Neural cell (in vitro differentiated cells): ENCODE data around the gene OSBPL9. TPM values are rescaled to one million over a fixed set of nuclear protein-coding genes. Genes with fewer than 3 reads are reported as not detected.
"Not testable (repeated sequence)": the region's sequence is repeated elsewhere in the genome, so short reads cannot be mapped to it uniquely, and the experiment has no call there.

Source experiments
- H2AFZ ChIP-seq: fragments of 200-600, 300-800 bp; sonication (generic), shearing (Covaris generic); 2 replicates; pipeline ENCODE4 v1.6.0; 2014; ENCODE audit warnings: low read depth, mild to moderate bottlenecking, antibody characterized with exemption, low read length, moderate library complexity
- H3F3A ChIP-seq: fragments of 200-600 bp; shearing (Covaris generic); 2 replicates; pipeline ENCODE4 v1.6.1; 2016; ENCODE audit warnings: mild to moderate bottlenecking, moderate library complexity, mixed read lengths, antibody characterized with exemption, low read length; ENCODE audit not compliant: insufficient read depth, poor library complexity, severe bottlenecking
- H3K27ac ChIP-seq: fragments of 200-600, 300-800 bp; sonication (generic), shearing (Covaris generic); 2 replicates; pipeline ENCODE4 v1.5.1; 2014; ENCODE audit warnings: mild to moderate bottlenecking, low read length, moderate library complexity
- H3K27me3 ChIP-seq: fragments of 300-800, 200-600 bp; sonication (generic), shearing (Covaris generic); 2 replicates; pipeline ENCODE4 v1.6.0; 2014; ENCODE audit warnings: mild to moderate bottlenecking, low read depth, low read length, moderate library complexity; ENCODE audit not compliant: insufficient read depth
- H3K36me3 ChIP-seq: fragments of 300-800, 200-600 bp; sonication (generic), shearing (Covaris generic); 2 replicates; pipeline ENCODE4 v1.5.1; 2014; ENCODE audit warnings: mild to moderate bottlenecking, antibody characterized with exemption, low read length, moderate library complexity; ENCODE audit not compliant: insufficient read depth
- H3K4me2 ChIP-seq: fragments of 300-800, 200-600 bp; sonication (generic), shearing (Covaris generic); 2 replicates; pipeline ENCODE4 v1.6.0; 2014; ENCODE audit warnings: mild to moderate bottlenecking, low read length
- H3K4me3 ChIP-seq: fragments of 300-800, 200-600 bp; sonication (generic), shearing (Covaris generic); 2 replicates; pipeline ENCODE4 v1.5.1; 2014; ENCODE audit warnings: mild to moderate bottlenecking, low read length, moderate library complexity
- H3K79me2 ChIP-seq: fragments of 200-600 bp; shearing (Covaris generic); replicated peaks from 2 replicates; pipeline ENCODE4 v1.6.0; 2014; ENCODE audit warnings: mild to moderate bottlenecking, low read length, moderate library complexity; ENCODE audit not compliant: insufficient read depth
- H3K9ac ChIP-seq: fragments of 300-800, 200-600 bp; sonication (generic), shearing (Covaris generic); 2 replicates; pipeline ENCODE4 v1.6.1; 2016; ENCODE audit warnings: mild to moderate bottlenecking, low read length, mixed read lengths
- H3K9me2 ChIP-seq: fragments of 200-600 bp; shearing (Covaris generic); 2 replicates; pipeline ENCODE4 v1.6.1; 2016; ENCODE audit warnings: mild to moderate bottlenecking, low read length, mixed read lengths; ENCODE audit not compliant: insufficient read depth
- H3K9me3 ChIP-seq: fragments of 200-600, 300-800 bp; sonication (generic), shearing (Covaris generic); 2 replicates; pipeline ENCODE4 v1.6.1; 2016; ENCODE audit warnings: mild to moderate bottlenecking, mixed run types, low read length, moderate library complexity, mixed read lengths
- H4K20me1 ChIP-seq: fragments of 200-600 bp; shearing (Covaris generic); 2 replicates; pipeline ENCODE4 v1.6.1; 2016; ENCODE audit warnings: mild to moderate bottlenecking, mixed run types; ENCODE audit not compliant: insufficient read depth
- EP300 ChIP-seq: fragments of 450-650 bp; conservative IDR thresholded peaks from 2 replicates; pipeline ENCODE4 v1.6.1; 2014; ENCODE audit warnings: antibody characterized with exemption, mild to moderate bottlenecking, moderate library complexity; ENCODE audit not compliant: poor library complexity, severe bottlenecking
- EZH2 ChIP-seq: fragments of 200-600, 300-800 bp; shearing (Covaris generic), sonication (generic); IDR thresholded peaks from 2 replicates; pipeline ENCODE4 v1.6.1; 2014; ENCODE audit warnings: antibody characterized with exemption, low read length, borderline replicate concordance, mild to moderate bottlenecking; ENCODE audit not compliant: insufficient read depth, poor library complexity, severe bottlenecking
- MXI1 ChIP-seq: fragments of 450-650 bp; conservative IDR thresholded peaks from 2 replicates; pipeline ENCODE4 v1.6.1; 2014; ENCODE audit warnings: antibody characterized with exemption, mild to moderate bottlenecking; ENCODE audit not compliant: poor library complexity, severe bottlenecking
- POLR2AphosphoS5 ChIP-seq: IDR thresholded peaks from 2 replicates; pipeline ENCODE4 v1.6.1; 2012
- RAD21 ChIP-seq: fragments of 450-650 bp; conservative IDR thresholded peaks from 2 replicates; pipeline ENCODE4 v1.6.1; 2014; ENCODE audit warnings: antibody characterized with exemption, mild to moderate bottlenecking, moderate library complexity
- REST ChIP-seq: IDR thresholded peaks from 2 replicates; pipeline ENCODE4 v1.6.1; 2012; ENCODE audit warnings: borderline replicate concordance
- SMC3 ChIP-seq: fragments of 450-650 bp; conservative IDR thresholded peaks from 2 replicates; pipeline ENCODE4 v1.6.1; 2014; ENCODE audit warnings: antibody characterized with exemption, mild to moderate bottlenecking, moderate library complexity; ENCODE audit not compliant: poor library complexity
- TAF1 ChIP-seq: IDR thresholded peaks from 2 replicates; pipeline ENCODE4 v1.6.1; 2012; ENCODE audit warnings: low read depth
- polyA plus RNA-seq: library from polyadenylated mRNA; depleted of rRNA; stranded (reverse); fragments of >200 nt; gene quantifications from 2 replicates; pipeline ENCODE4 v1.2.3, GENCODE V29; 2014
- TF ChIP-seq, protein P1 (sequence below): fragments of 450-650 bp; IDR thresholded peaks from 2 replicates; pipeline ENCODE4 v1.5.1; 2014; ENCODE audit warnings: antibody characterized with exemption, mild to moderate bottlenecking, moderate library complexity; ENCODE audit not compliant: poor library complexity, severe bottlenecking

The OSBPL9 gene
- polyA plus RNA-seq, 1 donor from 2014 or later = 117 TPM

DNA sequence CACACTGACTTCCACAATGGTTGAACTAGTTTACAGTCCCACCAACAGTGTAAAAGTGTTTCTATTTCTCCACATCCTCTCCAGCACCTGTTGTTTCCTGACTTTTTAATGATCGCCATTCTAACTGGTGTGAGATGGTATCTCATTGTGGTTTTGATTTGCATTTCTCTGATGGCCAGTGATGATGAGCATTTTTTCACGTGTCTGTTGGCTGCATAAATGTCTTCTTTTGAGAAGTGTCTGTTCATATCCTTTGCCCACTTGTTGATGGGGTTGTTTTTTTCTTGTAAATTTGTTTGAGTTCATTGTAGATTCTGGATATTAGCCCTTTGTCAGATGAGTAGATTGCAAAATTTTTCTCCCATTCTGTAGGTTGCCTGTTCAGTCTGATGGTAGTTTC is 85.3 kb downstream of the OSBPL9 start:
- not testable (repeated sequence) for H3K79me2 ChIP-seq, H3K9me3 ChIP-seq, H4K20me1 ChIP-seq, H2AFZ ChIP-seq, H3K4me3 ChIP-seq, H3K27ac ChIP-seq, H3K27me3 ChIP-seq, H3F3A ChIP-seq, H3K4me2 ChIP-seq, H3K9me2 ChIP-seq, H3K9ac ChIP-seq, H3K36me3 ChIP-seq

GRCh38 chr1:51705035-51705434 is 88.1 kb downstream of the OSBPL9 start:
- Histone ChIP-seq H3K4me3 (no peak overlapping the region), H3K4me2 (no peak overlapping the region), H3K27me3 (no peaks in the 10 kb centered on the region), H3F3A (no peaks in the 10 kb centered on the region), H4K20me1 (no peaks in the 10 kb centered on the region), H3K9me2 (no peaks in the 10 kb centered on the region), H3K9me3 (peaks cover 5% of the 10 kb centered on the region), H2AFZ (no peak overlapping the region), H3K36me3 (no peaks in the 10 kb centered on the region), H3K9ac (no peak overlapping the region), H3K79me2 (no peaks in the 10 kb centered on the region), H3K27ac (no peak overlapping the region)
- no peak for TF ChIP-seq MXI1
- no peak for TF ChIP-seq TAF1
- TF ChIP-seq, protein P1, sequence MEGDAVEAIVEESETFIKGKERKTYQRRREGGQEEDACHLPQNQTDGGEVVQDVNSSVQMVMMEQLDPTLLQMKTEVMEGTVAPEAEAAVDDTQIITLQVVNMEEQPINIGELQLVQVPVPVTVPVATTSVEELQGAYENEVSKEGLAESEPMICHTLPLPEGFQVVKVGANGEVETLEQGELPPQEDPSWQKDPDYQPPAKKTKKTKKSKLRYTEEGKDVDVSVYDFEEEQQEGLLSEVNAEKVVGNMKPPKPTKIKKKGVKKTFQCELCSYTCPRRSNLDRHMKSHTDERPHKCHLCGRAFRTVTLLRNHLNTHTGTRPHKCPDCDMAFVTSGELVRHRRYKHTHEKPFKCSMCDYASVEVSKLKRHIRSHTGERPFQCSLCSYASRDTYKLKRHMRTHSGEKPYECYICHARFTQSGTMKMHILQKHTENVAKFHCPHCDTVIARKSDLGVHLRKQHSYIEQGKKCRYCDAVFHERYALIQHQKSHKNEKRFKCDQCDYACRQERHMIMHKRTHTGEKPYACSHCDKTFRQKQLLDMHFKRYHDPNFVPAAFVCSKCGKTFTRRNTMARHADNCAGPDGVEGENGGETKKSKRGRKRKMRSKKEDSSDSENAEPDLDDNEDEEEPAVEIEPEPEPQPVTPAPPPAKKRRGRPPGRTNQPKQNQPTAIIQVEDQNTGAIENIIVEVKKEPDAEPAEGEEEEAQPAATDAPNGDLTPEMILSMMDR = no peak
- TF ChIP-seq RAD21 = no peak
- no peak for TF ChIP-seq EZH2
- TF ChIP-seq EP300 = no peak
- no peak for TF ChIP-seq REST
- TF ChIP-seq POLR2AphosphoS5 = no peak
- TF ChIP-seq SMC3 = no peak
